Mesendoderm (in vitro differentiated cells): ENCODE results near the gene STN1.

ENCODE experiments used
- DNase-seq: peaks from one replicate; pipeline ENCODE4 v3.0.0; 2013
- H2AK5ac ChIP-seq: 2 replicates; pipeline ENCODE4 v1.6.1; 2013; ENCODE audit warnings: low read length, inconsistent platforms
- H2BK120ac ChIP-seq: 2 replicates; pipeline ENCODE4 v1.6.1; 2013; ENCODE audit warnings: low read depth, mild to moderate bottlenecking, low read length, moderate library complexity, mixed read lengths
- H2BK15ac ChIP-seq: replicated peaks from 2 replicates; pipeline ENCODE4 v1.6.1; 2013; ENCODE audit warnings: low read depth, mild to moderate bottlenecking, moderate library complexity
- H2BK5ac ChIP-seq: 2 replicates; pipeline ENCODE4 v1.6.1; 2013; ENCODE audit warnings: low read length, inconsistent platforms
- H3K18ac ChIP-seq: 2 replicates; pipeline ENCODE4 v1.6.1; 2013; ENCODE audit warnings: mild to moderate bottlenecking, low read length, mixed read lengths
- H3K23ac ChIP-seq: one replicate; pipeline ENCODE4 v1.6.1; 2013; ENCODE audit warnings: low read length
- H3K27ac ChIP-seq: 2 replicates; pipeline ENCODE4 v1.5.1; 2013; ENCODE audit warnings: low read depth, mild to moderate bottlenecking, inconsistent platforms, low read length, moderate library complexity
- H3K27me3 ChIP-seq: 2 replicates; pipeline ENCODE4 v1.6.1; 2013; ENCODE audit warnings: low read length, control low read depth, mild to moderate bottlenecking, inconsistent platforms; ENCODE audit not compliant: insufficient read depth, poor library complexity
- H3K36me3 ChIP-seq: 2 replicates; pipeline ENCODE4 v1.6.1; 2013; ENCODE audit warnings: low read length, inconsistent platforms; ENCODE audit not compliant: control insufficient read depth, insufficient read depth
- H3K4ac ChIP-seq: one replicate; pipeline ENCODE4 v1.6.1; 2013; ENCODE audit warnings: low read depth, mild to moderate bottlenecking, low read length, moderate library complexity
- H3K4me1 ChIP-seq: 2 replicates; pipeline ENCODE4 v1.6.1; 2013; ENCODE audit warnings: low read depth, low read length, inconsistent platforms; ENCODE audit not compliant: control insufficient read depth
- H3K4me2 ChIP-seq: 2 replicates; pipeline ENCODE4 v1.6.1; 2013; ENCODE audit warnings: low read length
- H3K4me3 ChIP-seq: 2 replicates; pipeline ENCODE4 v1.5.1; 2013; ENCODE audit warnings: mild to moderate bottlenecking, low read length
- H3K56ac ChIP-seq: one replicate; pipeline ENCODE4 v1.6.1; 2013; ENCODE audit warnings: low read length
- H3K79me1 ChIP-seq: 2 replicates; pipeline ENCODE4 v1.6.1; 2013; ENCODE audit warnings: low read length, inconsistent platforms
- H3K79me2 ChIP-seq: 2 replicates; pipeline ENCODE4 v1.6.1; 2013; ENCODE audit warnings: mild to moderate bottlenecking, low read length; ENCODE audit not compliant: control insufficient read depth, insufficient read depth
- H3K9ac ChIP-seq: 2 replicates; pipeline ENCODE4 v1.6.1; 2013; ENCODE audit warnings: low read length, inconsistent platforms
- H4K5ac ChIP-seq: one replicate; pipeline ENCODE4 v1.6.1; 2013; ENCODE audit warnings: low read length
- H4K8ac ChIP-seq: one replicate; pipeline ENCODE4 v1.6.1; 2013; ENCODE audit warnings: low read depth, mild to moderate bottlenecking, control low read depth, low read length, moderate library complexity
- WGBS: extraction: QIAGEN DNeasy Blood & Tissue Kit; methylation state at CpG from one replicate; pipeline ENCODE4 v1.1.7; 2013; ENCODE audit warnings: low lambda C conversion rate, missing lambda C conversion rate; ENCODE audit not compliant: insufficient coverage; ENCODE audit errors: extremely low coverage; 5-methylcytosine and 5-hydroxymethylcytosine counted together

The STN1 gene

GRCh38 chr10:103926722-103927319 is 8.8 kb upstream of the STN1 start:
- no peak overlapping the region for H2BK5ac ChIP-seq
- no peak overlapping the region for H3K4me2 ChIP-seq
- H2BK120ac ChIP-seq = no peak overlapping the region
- H3K4me1 ChIP-seq = peaks cover 4% of the 10 kb centered on the region
- H4K5ac ChIP-seq = no peak overlapping the region
- no peak overlapping the region for H3K9ac ChIP-seq
- no peak overlapping the region for H3K18ac ChIP-seq
- no peak for DNase-seq
- H3K79me2 ChIP-seq = no peaks in the 10 kb centered on the region
- H3K27me3 ChIP-seq = no peaks in the 10 kb centered on the region
- H3K4ac ChIP-seq = no peak overlapping the region
- no peak overlapping the region for H3K23ac ChIP-seq
- no peak overlapping the region for H2AK5ac ChIP-seq
- H3K27ac ChIP-seq = no peak overlapping the region
- no peak overlapping the region for H4K8ac ChIP-seq
- no peaks in the 10 kb centered on the region for H3K36me3 ChIP-seq
- no peak overlapping the region for H3K56ac ChIP-seq
- H3K79me1 ChIP-seq = no peaks in the 10 kb centered on the region
- H3K4me3 ChIP-seq = no peak overlapping the region
- no CpG with 5 or more reads among the region's 2 CpGs for WGBS
- no peak overlapping the region for H2BK15ac ChIP-seq

- Histone ChIP-seq H3K4me3 (no peak overlapping the region), H2BK120ac (no peak overlapping the region), H2BK5ac (no peak overlapping the region), H3K27me3 (no peaks in the 10 kb centered on the region), H2BK15ac (no peak overlapping the region), H3K4me1 (peaks cover 4% of the 10 kb centered on the region), H3K4ac (no peak overlapping the region), H3K79me1 (no peaks in the 10 kb centered on the region), H3K79me2 (no peaks in the 10 kb centered on the region), H2AK5ac (no peak overlapping the region), H3K36me3 (no peaks in the 10 kb centered on the region), H4K5ac (no peak overlapping the region), H3K27ac (no peak overlapping the region), H3K56ac (no peak overlapping the region), H3K18ac (no peak overlapping the region), H3K23ac (no peak overlapping the region), H3K9ac (no peak overlapping the region), H3K4me2 (no peak overlapping the region), H4K8ac (no peak overlapping the region)
- no peak for DNase-seq
- WGBS = no CpG with 5 or more reads among the region's 1 CpG
Measured at GRCh38 chr10:103925591-103925990, 7.6 kb upstream of the STN1 start.

GRCh38 chr10:103923502-103923901 is 5.5 kb upstream of the STN1 start:
- Histone ChIP-seq H3K79me2 (no peaks in the 10 kb centered on the region), H3K9ac (no peak overlapping the region), H3K18ac (no peak overlapping the region), H3K36me3 (no peaks in the 10 kb centered on the region), H3K4me3 (no peak overlapping the region), H2BK15ac (no peak overlapping the region), H3K4ac (no peak overlapping the region), H3K4me2 (no peak overlapping the region), H2AK5ac (no peak overlapping the region), H3K56ac (no peak overlapping the region), H3K4me1 (peaks cover 4% of the 10 kb centered on the region), H2BK120ac (no peak overlapping the region), H3K79me1 (no peaks in the 10 kb centered on the region), H3K23ac (no peak overlapping the region), H4K5ac (no peak overlapping the region), H2BK5ac (no peak overlapping the region), H3K27ac (no peak overlapping the region), H4K8ac (no peak overlapping the region), H3K27me3 (no peaks in the 10 kb centered on the region)
- peak; percentile 21 for DNase-seq
- WGBS = no CpG with 5 or more reads among the region's 3 CpGs

- Histone ChIP-seq H3K18ac (no peak overlapping the region), H3K9ac (no peak overlapping the region), H3K4me1 (peaks cover 4% of the 10 kb centered on the region), H2AK5ac (no peak overlapping the region), H3K27ac (no peak overlapping the region), H3K4ac (no peak overlapping the region), H3K79me2 (no peaks in the 10 kb centered on the region), H2BK5ac (no peak overlapping the region), H3K36me3 (no peaks in the 10 kb centered on the region), H2BK120ac (no peak overlapping the region), H3K4me3 (no peak overlapping the region), H4K5ac (no peak overlapping the region), H3K4me2 (no peak overlapping the region), H3K79me1 (no peaks in the 10 kb centered on the region), H3K27me3 (no peaks in the 10 kb centered on the region), H3K23ac (no peak overlapping the region), H2BK15ac (no peak overlapping the region), H3K56ac (no peak overlapping the region), H4K8ac (no peak overlapping the region)
- no CpG with 5 or more reads among the region's 2 CpGs for WGBS
- no peak for DNase-seq
Measured at GRCh38 chr10:103922659-103923058, 4.7 kb upstream of the STN1 start.

- no peak overlapping the region for H3K27ac ChIP-seq
- H3K36me3 ChIP-seq = no peaks in the 10 kb centered on the region
- no peak overlapping the region for H2BK5ac ChIP-seq
- H4K8ac ChIP-seq = no peak overlapping the region
- no peak overlapping the region for H3K56ac ChIP-seq
- H3K4me3 ChIP-seq = no peak overlapping the region
- H3K79me2 ChIP-seq = no peaks in the 10 kb centered on the region
- no peak overlapping the region for H3K18ac ChIP-seq
- peak; percentile 74 for DNase-seq
- no peaks in the 10 kb centered on the region for H3K27me3 ChIP-seq
- H3K79me1 ChIP-seq = no peaks in the 10 kb centered on the region
- H2BK120ac ChIP-seq = no peak overlapping the region
- no CpG with 5 or more reads among the region's 7 CpGs for WGBS
- H3K4me2 ChIP-seq = no peak overlapping the region
- no peak overlapping the region for H3K9ac ChIP-seq
- H2BK15ac ChIP-seq = no peak overlapping the region
- no peak overlapping the region for H3K23ac ChIP-seq
- H3K4ac ChIP-seq = no peak overlapping the region
- H3K4me1 ChIP-seq = peaks cover 4% of the 10 kb centered on the region
- H2AK5ac ChIP-seq = no peak overlapping the region
- no peak overlapping the region for H4K5ac ChIP-seq
Measured at GRCh38 chr10:103921750-103922195, 3.8 kb upstream of the STN1 start.

GRCh38 chr10:103921248-103921647 is 3.3 kb upstream of the STN1 start:
- Histone ChIP-seq H2AK5ac (no peak overlapping the region), H3K9ac (no peak overlapping the region), H3K23ac (no peak overlapping the region), H3K18ac (no peak overlapping the region), H2BK5ac (no peak overlapping the region), H3K79me2 (no peaks in the 10 kb centered on the region), H3K4me2 (no peak overlapping the region), H3K27me3 (no peaks in the 10 kb centered on the region), H3K56ac (no peak overlapping the region), H3K4me1 (peaks cover 4% of the 10 kb centered on the region), H4K8ac (no peak overlapping the region), H3K27ac (no peak overlapping the region), H2BK15ac (no peak overlapping the region), H4K5ac (no peak overlapping the region), H3K4ac (no peak overlapping the region), H3K79me1 (no peaks in the 10 kb centered on the region), H3K4me3 (no peak overlapping the region), H2BK120ac (no peak overlapping the region), H3K36me3 (no peaks in the 10 kb centered on the region)
- WGBS = no CpG with 5 or more reads among the region's 1 CpG
- DNase-seq = no peak
